Measurements from ENCODE around the gene SNX27. TPM values are rescaled to one million over a fixed set of nuclear protein-coding genes. Genes with fewer than 3 reads are reported as not detected.
"Not testable (repeated sequence)": the region's sequence is repeated elsewhere in the genome, so short reads cannot be mapped to it uniquely, and the experiment has no call there.

SNX27 gene
- total RNA-seq, 3 donors from 2014 or later: 25.5 to 59.0 (median 34.8) TPM

GRCh38 chr1:151639466-151639865 is 27.6 kb downstream of the SNX27 start:
- no peaks in the 10 kb centered on the region for H3K36me3 ChIP-seq (ENCODE audit: low read depth)
- H3K4me3 ChIP-seq: no peak overlapping the region
- ATAC-seq (peak; percentile 46), DNase-seq (no peak)
- no peaks in the 10 kb centered on the region for H3K9me3 ChIP-seq
- TF ChIP-seq CTCF (IDR thresholded peaks at IDR 0.05): no peak
- H3K4me1 ChIP-seq (ENCODE audit: low read depth): peaks cover 7% of the 10 kb centered on the region
- intact Hi-C loops (cut with DNase I, micrococcal nuclease): no loop called here

- Histone ChIP-seq H3K36me3 (ENCODE audit: low read depth) (no peaks in the 10 kb centered on the region), H3K9me3 (no peaks in the 10 kb centered on the region), H3K4me1 (ENCODE audit: low read depth) (peaks cover 7% of the 10 kb centered on the region), H3K4me3 (no peak overlapping the region)
- no peak for TF ChIP-seq CTCF (IDR thresholded peaks at IDR 0.05)
- DNase-seq: no peak
- intact Hi-C loops (cut with DNase I, micrococcal nuclease): no loop called here
- ATAC-seq: no peak
These were observed 29.4 kb downstream of the SNX27 start for GRCh38 chr1:151641229-151641628.

- H3K4me1 ChIP-seq (ENCODE audit: low read depth); DNase-seq; H3K9me3 ChIP-seq; intact Hi-C loops (cut with DNase I, micrococcal nuclease); ATAC-seq; H3K36me3 ChIP-seq (ENCODE audit: low read depth); H3K4me3 ChIP-seq: not testable (repeated sequence)
These were observed 31.2 kb downstream of the SNX27 start for GRCh38 chr1:151643085-151643484.

- intact Hi-C loops (cut with DNase I, micrococcal nuclease): no loop called here
- DNase-seq: no peak
- no peak for ATAC-seq
- Histone ChIP-seq H3K9me3 (no peaks in the 10 kb centered on the region), H3K36me3 (ENCODE audit: low read depth) (no peaks in the 10 kb centered on the region), H3K4me3 (no peak overlapping the region), H3K4me1 (ENCODE audit: low read depth) (peaks cover 3% of the 10 kb centered on the region)
- TF ChIP-seq CTCF (IDR thresholded peaks at IDR 0.05): no peak
These were observed 32.2 kb downstream of the SNX27 start for GRCh38 chr1:151644001-151644400.

- H3K36me3 ChIP-seq (ENCODE audit: low read depth): no peaks in the 10 kb centered on the region
- no peak overlapping the region for H3K4me3 ChIP-seq
- H3K9me3 ChIP-seq: no peaks in the 10 kb centered on the region
- TF ChIP-seq CTCF (IDR thresholded peaks at IDR 0.05): no peak
- ATAC-seq (no peak), DNase-seq (no peak)
- no peaks in the 10 kb centered on the region for H3K4me1 ChIP-seq (ENCODE audit: low read depth)
- intact Hi-C loops (cut with DNase I, micrococcal nuclease): no loop called here
These were observed 41.5 kb downstream of the SNX27 start for GRCh38 chr1:151653397-151653796.

GRCh38 chr1:151655371-151655770 is 43.5 kb downstream of the SNX27 start:
- ATAC-seq (no peak), DNase-seq (no peak)
- TF ChIP-seq CTCF (IDR thresholded peaks at IDR 0.05): no peak
- intact Hi-C loops (cut with DNase I, micrococcal nuclease): no loop called here
- Histone ChIP-seq H3K4me3 (no peak overlapping the region), H3K4me1 (ENCODE audit: low read depth) (no peaks in the 10 kb centered on the region), H3K9me3 (no peaks in the 10 kb centered on the region), H3K36me3 (ENCODE audit: low read depth) (no peaks in the 10 kb centered on the region)
